HL-60 (cell line): ENCODE data around the gene BCAS3.

ENCODE experiments used
- SPI1 ChIP-seq: IDR thresholded peaks from 2 replicates; pipeline ENCODE4 v1.6.1; 2012; ENCODE audit warnings: low read depth, mild to moderate bottlenecking, borderline replicate concordance
- TF ChIP-seq, protein P1 (sequence below): IDR thresholded peaks from one replicate; pipeline ENCODE4 v1.5.1; 2011; ENCODE audit warnings: low read length, control low read depth, inconsistent platforms; ENCODE audit not compliant: insufficient read depth

DNA sequence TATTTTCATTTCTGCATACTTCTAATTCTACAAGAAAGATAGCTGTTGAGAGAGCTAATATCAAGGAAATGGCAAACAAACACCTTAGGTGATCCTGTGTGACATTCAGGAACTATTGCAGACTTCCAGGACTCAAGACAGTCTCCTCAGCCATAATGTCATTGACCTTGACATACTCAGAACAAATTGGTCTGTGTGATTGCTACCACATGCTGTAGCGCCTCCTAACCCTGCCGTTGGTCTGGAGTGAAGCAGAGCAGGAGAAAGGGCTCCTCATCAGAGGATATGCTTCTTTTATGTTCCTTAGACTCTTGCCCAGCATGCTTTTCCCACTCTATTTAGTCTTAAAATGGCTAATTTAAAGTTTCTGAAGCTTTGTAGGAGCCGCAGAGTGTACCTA is 527.8 kb downstream of the BCAS3 start:
- TF ChIP-seq, protein P1, sequence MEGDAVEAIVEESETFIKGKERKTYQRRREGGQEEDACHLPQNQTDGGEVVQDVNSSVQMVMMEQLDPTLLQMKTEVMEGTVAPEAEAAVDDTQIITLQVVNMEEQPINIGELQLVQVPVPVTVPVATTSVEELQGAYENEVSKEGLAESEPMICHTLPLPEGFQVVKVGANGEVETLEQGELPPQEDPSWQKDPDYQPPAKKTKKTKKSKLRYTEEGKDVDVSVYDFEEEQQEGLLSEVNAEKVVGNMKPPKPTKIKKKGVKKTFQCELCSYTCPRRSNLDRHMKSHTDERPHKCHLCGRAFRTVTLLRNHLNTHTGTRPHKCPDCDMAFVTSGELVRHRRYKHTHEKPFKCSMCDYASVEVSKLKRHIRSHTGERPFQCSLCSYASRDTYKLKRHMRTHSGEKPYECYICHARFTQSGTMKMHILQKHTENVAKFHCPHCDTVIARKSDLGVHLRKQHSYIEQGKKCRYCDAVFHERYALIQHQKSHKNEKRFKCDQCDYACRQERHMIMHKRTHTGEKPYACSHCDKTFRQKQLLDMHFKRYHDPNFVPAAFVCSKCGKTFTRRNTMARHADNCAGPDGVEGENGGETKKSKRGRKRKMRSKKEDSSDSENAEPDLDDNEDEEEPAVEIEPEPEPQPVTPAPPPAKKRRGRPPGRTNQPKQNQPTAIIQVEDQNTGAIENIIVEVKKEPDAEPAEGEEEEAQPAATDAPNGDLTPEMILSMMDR, result no peak
- no peak for TF ChIP-seq SPI1
